ENCODE measurements around the gene PPP2R5A.

The PPP2R5A gene

DNA sequence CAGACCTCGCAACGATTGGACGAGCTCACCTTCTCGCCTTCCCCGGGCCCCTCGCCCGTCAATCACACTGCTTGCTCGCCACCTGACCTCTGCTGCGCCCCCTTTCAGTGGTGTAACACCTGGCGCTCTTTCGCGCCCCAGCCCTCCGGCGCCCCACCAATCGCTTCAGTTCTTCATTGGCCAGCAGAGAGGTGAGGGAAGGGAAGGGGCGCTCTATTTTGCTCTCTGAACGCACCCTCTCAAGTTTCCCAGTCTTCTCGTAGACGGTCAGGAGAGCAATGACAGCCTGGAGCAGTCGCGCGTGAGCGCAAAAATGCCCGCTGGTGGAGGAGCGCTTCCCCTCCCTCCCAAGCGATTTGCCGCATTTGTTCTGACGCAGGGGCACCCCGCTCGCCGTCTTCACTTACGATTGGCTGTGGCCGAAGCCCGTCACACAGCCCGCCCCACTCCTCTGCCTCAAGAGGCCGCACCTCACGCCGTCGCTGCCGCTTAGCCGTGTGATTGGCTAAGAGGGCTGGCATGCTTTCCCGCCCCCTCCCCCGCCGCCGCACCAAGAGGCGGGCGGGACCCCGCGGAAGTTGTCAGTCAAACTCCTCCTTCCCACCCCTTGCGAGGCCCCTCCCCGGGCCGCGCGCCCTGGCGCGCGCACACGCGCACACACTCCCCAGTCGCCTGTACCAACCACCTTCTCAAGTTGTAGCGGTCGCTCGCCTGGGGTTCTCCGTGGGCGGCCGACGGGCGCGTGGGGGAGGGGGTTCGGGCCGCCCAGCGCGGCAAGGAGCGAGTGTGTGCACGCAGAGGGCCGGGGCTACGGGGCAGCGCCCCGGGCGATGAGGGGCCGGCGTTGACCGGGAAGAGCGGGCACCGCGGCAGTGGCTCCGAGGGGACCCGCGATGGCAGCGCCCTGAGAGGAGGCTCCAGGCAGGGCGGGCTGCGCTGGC is at the start of gene PPP2R5A:
TSS of gene PPP2R5A (plus strand) at position 667 of the 941 bp plus-strand sequence. CDS start 701 bp downstream, outside the sequence.
- peak; percentile 97 for DNase-seq (ENCODE audit: low spot score)

DNA sequence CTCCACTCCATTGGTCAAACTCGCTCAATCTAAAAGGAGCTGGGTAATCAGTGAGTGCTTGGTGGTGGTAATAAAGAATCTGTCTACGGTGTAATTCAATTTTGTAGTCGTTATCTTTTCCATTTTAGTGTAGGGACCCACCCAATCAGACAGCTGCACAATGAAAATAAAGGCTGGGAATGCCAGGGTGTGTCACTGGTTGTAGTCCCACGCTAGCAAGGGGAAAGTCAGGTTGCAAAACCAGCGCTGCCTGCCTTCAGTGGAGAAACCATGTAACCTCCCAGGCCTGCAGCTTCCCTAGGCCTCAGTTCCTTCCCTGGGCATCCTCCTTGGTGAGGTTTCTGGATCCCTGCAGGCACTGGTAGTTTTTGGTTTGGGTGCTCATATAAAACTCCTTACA is 49.4 kb upstream of the PPP2R5A start:
- DNase-seq (ENCODE audit: low spot score): no peak

DNA sequence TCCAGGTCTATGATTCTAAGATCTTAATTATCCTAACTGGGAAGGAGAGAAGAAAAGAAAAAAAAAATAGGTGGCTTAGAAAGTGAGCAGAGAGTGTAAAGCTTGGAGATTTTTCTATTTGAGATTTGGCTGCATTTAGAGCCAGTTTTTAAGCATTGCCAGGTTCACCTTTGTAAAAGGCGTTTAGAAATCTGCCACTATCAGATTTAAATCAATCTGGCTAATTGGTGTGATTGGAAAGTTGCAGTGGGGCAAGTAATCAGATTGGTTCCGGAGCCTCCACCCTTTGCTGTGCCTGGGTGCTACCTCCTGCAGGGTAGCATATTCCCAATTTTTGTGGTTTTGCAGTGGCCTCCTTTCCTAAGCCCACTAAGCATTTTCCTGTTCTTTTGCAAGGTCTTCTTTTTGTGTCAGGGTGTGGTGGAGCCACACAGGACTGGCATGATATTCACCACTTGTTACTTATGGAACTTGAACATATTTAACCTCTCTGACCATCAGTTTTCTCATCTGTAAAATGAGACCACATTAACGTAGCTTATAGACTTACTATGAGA is 48.5 kb upstream of the PPP2R5A start:
- DNase-seq (ENCODE audit: low spot score): no peak

DNA sequence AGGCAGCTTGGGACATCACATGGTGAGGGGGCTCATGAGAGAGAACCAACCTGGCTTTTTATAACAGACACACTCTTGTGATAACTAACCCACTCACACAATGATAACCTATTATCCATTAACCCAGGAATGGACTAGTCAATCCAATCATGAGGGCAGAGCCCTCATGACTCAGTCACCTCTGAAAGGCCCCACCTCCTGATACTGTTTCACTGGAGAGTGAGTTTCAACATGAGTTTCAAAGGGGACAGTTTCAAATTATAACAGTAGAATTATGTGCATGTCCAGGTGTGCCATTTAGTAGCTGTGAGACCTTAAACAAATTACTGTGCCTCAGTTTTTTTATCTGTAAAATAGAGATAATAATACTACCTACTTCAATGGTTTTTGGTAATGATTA is 47.6 kb upstream of the PPP2R5A start:
- DNase-seq (ENCODE audit: low spot score): no peak

DNA sequence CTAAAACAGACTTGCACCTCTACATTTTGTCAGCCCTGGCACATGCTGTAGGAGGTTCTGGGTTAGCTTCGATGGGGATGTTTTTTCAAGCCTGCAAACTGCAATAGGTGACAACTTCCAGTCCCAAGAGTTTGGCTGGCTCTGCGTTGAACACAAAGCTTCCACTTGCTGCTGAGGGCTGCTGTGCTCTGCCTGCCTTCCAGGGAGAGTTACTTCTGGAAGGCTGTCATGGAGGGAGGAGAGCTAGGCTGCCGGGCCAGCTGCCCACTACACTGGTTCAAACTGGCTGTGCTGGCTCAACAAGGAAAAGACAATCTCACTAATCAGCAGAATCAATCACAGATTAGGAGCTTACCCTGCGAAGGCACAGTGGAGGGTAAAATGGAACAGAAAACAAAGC is 46.7 kb upstream of the PPP2R5A start:
- DNase-seq (ENCODE audit: low spot score): no peak

DNA sequence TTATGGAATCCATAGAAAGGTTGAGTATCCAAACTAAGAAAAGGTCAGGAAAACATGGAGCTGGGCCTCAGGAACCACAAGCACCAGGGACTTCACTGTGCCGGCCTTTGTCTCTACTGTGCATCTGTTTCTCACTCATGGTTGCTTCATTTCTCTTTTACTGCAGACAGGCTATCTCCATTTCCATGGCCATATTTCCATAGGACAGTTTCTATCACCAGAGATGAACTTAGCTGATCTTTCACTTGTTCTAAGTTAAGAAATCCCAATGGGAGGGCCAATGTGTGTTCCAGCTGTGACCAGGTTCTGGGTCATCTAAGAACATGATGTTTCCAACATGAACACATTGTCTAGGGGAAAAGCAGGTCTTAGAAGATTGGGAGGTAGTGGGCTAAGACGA is 43.7 kb upstream of the PPP2R5A start:
- no peak for DNase-seq (ENCODE audit: low spot score)

DNA sequence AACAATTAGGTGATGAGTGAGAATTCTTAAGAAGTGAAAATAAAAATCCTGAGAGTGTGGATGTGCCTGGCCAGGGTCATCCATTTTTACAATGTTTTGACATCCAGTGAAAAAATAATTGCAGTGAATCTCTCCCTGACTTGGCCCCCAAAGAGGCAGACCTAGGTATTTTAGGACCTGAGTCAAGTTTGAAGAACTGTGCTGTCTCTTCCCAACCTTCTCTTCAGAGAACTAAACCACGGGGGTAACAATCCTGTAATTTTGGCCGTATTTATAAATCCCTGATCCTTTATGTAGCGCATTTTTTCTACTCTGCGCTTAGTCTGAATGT is 43.3 kb upstream of the PPP2R5A start:
- no peak for DNase-seq (ENCODE audit: low spot score)

DNA sequence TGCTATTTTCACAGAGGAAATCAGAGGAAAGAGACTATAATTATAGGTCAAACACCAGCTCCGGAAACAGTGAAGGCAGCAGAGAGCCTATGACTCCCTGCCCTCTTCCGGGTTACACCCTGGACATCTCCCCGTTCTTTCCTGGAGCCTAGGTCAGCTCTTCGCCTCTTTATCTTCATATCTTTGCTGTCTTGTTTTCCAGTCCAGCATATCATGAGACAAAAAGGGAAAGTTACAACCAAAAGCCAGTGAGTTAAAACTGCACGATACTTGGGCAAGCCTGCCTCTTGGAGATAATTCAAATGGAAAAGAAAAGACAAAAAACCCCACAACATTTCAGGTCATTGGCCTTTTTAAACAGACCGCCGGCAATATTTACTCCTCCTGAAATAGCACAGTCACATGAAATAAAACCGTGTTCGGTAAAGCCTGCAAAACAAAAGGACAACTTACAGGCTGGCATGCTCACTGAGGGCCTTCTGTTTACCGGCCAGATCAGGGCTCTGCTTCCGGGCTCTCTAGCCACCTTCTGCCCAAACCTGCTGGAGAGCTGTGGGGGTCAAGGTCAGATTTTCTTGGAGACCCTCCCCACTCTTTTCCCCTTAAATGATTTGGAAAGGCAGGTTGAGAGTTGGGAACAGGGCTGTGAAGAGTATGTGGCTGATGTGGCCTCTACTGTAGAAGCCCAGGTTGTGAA is 42.8 kb upstream of the PPP2R5A start:
- peak; percentile 22 for DNase-seq (ENCODE audit: low spot score)

DNA sequence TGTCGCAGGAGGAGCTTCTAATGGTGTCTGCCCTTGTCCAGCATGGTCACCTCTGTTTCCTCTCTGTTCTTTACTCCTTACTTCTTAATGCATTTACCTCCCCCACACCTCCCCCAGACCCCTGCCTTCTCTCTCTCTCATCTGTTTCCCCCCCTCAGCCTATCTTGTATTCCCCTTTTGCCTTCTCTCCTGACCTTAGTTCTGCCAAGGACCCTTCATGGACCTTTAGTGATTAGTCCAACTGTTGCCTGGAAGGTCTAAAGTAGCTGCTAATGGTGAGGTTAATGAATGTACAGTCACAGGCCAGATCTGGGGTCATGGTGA is 42.3 kb upstream of the PPP2R5A start:
- DNase-seq (ENCODE audit: low spot score): no peak

DNA sequence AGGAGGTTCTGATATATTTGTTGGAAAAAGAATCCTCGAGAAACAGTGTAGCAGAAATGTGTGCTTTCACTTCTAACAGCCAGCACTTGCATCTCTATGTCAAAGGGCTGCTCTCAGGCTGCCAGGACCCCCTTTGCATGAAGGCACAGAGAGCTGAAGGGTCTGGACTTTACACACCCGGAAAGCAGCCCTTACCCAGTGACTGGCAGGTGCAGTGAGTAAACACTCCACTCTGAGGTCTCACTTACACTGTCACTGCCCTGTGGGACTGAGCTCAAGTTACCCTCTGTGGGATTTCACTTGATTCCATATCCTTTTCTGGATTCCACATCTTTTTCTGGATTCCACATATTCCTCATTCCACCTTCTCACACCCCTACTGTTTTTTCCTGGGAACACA is 40.8 kb upstream of the PPP2R5A start:
- DNase-seq (ENCODE audit: low spot score): no peak

DNA sequence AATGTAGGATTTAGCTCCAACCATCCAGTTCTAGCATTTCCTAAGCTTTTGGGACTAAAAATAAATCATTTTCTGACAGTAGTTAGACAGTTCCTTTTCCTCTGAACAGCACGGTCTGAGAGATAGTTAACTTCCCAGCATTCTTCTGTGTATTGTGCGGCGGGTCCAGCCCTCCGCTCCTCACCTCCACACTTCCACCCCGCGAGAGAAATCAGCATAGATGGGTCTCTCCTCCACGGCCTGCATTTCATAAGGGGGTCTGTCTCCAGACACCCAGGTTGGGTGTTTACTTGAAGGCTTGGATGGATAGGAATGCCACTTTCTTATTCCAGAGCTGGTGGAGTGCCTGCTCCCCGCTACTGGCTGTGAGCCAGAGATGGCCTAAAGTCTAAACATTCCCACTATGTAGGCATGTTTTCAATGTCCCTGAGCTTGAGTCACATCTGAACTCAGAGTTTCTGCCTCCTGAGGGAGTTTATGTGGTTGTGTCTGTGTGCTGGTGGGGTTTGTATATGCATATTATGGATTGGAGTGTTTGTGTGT is 38.0 kb upstream of the PPP2R5A start:
- peak; percentile 71 for DNase-seq (ENCODE audit: low spot score)

DNA sequence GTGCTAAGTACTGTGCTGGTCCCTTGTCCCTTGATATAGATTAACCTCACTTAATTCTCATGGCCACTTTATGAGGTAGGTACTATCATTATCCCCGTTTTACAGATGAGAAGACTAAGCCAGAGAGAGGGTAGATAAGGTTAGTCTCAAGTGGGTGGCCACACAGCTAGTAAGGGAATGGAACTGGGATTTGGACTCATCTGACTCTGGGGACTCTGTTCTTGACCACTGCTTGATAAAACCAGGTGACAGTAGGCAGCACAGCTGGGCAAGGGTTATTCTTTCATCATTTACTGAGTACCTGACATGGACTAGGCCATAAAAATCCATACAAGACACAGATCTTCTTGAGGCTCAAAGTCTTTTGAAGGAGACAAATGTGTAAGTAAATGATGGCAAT is 37.2 kb upstream of the PPP2R5A start:
- no peak for DNase-seq (ENCODE audit: low spot score)

DNA sequence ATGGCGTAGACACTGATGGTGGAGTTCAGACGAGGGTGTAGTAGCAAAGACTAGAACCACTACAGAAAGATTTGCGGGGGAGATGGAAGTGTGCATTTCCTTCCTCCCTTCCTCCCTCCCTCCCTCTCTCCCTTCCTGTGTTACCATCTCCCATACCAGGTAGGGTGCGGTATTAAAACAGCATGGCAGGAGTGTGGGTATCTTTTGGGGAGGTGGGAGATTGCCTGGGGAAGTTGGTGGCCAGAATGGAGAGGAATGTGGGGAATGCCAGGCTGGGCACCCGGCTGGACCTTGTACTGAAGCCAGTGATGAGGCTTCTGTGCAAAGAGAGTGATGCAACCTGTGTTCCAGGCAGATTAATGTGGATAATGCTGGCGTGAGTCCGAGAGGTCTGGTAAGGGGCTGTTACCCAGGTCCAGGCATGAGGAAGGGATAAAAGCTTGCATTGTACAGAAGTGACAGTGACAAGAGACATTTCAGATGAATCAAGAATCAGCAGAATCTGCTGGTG is 30.3 kb upstream of the PPP2R5A start:
- DNase-seq (ENCODE audit: low spot score): no peak

DNA sequence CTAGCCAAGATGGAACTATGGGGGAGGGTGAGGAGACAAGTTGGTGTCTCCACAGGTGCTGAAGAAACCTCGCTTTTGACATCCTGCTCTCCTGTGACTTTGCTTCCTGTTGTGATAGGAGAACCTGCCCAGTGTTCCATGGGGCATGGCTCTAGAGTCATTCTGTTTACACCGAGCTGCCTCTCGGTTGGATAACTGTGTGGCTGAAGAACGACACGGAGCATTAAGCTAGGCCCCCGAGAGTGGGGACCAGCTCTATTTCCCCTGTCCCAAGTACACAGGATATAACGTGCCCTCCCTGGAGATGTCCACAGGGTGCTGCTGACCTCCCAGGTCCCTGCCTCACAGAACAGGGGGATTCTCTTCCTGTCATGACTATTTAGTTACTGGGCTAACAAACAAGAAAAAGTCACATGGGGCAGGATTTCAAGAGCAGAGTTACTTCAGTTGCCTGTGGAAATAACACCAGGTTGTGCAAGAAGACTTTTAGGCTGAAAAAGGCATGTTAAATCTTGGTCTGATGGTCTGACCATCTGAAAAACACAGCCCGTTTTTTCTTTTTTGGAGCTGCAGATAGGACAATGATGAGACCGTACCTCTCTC is 29.4 kb upstream of the PPP2R5A start:
- no peak for DNase-seq (ENCODE audit: low spot score)

DNA sequence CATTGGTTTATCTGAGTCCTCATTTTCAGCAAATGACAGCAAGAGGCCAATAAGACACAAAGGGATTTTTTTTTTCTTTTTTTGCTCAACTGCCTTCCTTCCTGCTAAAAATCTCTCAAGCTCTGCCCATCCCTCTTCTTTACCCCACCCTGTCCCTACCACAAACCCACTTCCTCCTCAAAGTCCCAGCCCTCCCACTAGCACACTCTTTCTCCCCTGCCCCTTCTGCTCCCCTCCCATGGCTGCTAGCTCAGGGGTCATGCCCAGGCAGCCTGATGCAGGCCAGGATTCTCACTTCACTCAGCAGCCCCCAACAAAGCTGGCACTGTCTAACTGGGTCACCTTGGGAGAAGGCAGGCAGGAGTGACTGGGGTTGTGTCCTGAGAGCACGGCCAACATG is 28.8 kb upstream of the PPP2R5A start:
- DNase-seq (ENCODE audit: low spot score): no peak

DNA sequence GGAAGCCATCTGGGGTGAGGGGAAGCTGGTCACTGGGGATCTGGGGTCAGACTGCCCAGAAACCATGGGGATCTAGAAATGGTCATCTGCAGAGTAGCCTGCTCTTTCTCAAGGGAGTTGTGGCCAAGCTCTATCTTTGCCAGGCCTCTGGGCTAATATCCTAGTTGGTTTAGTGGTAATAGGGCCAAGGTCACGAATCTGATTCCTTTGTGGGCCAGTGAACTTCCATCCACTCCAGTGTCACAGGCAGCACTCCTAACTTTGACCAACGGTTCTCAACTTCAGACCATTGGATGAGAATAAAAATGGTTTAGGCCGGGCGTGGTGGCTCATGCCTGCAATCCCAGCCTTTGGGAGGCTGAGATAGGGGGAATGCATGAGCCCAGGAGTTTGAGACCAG is 28.1 kb upstream of the PPP2R5A start:
- DNase-seq (ENCODE audit: low spot score): no peak

DNA sequence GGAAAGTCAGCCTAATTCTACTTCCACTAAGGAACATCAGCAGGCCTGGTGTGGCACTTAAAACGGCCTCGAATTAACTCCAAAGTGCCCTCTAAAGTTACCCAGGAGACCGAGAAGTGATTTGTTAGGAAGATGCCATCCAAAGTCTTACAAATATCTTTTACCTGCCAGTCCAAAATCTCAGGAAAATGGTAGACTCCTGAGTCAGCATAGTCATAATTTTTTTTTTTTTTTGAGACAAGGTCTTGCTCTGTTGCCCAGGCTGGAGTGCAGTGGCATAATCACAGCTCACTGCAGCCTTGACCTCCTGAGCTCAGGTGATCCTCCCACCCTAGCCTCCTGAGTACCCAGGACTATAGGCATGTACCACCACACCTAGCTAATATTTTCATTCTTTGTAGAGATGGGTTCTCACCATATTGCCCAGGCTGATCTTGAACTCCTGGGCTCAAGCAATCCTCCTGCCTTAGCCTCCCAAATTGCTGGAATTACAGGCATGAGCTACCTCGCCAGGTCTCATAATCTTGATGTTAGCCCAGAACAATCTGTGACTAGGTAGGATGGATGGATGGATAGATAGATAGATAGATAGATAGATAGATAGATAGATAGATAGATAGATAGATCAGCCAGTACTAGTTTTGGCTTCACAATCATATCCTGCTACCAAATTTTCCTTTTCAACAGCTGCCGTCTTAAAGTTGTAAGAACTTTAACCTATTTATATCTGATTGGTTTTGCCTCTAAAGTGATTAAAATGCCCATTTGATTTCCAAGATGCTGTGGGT is 25.3 kb upstream of the PPP2R5A start:
- DNase-seq (ENCODE audit: low spot score): no peak

DNA sequence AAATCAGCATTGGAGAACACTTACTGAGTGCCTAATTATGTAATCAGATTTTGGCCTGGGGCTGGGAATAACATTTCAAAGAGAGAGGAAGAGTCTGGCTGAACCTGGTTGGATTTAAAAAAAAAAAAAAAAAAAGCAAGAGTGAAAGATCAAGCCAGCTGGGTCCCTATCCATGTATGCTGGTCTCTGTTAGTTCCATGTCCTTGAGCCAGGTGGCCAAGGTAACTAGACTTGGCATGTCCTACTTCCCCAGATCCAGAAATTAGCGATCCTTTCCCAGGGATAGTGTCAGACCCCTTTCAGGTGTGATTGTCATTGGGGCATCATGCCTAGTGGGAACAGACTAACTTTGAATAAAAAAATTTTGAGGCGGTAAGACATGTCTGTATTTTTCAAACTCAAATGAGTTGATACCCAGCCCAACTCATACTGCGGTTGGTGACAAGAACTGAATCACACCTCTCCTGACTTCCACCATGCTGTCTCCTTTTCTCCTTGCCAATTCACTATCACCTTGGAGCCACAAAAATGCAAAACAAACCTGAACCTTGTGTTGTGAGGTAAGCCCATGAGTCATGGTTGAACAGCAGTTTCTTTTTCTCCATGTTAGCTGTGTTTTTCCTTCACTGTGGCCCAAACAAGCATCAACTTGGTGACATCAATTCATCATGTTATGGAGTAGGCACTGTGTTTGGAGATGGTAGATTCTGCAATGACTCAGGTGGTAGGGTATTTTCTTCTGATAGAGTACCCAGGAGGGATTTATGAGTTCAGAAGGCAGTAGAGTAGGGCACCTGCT is 24.5 kb upstream of the PPP2R5A start:
- no peak for DNase-seq (ENCODE audit: low spot score)

DNA sequence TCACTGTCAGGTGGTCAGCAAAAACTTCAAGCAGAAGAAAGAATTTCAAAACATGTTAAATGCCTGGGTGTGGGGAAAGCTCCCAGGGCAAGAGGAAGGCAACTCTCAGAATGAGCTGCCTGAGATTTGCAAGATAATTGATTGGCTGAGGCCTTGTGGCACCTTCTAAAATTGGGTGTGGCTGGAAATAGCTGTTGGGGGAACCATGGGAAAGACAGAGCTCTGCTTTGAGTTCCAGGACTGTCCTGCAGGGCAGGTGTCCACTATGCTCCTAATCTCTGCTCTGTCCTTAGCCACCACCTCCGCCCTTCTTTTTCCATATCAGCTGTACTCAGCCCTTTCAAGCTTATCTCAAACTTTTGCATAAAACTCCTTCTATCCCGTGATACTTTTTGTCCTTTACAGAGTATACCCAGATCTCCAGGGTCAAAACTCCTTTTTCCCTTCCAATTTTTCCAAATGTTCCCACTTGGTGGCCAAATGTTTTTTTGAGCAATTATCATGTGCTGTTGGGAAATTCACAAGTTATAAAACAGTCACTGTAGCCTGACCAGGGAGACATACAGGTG is 23.8 kb upstream of the PPP2R5A start:
- DNase-seq (ENCODE audit: low spot score): no peak

DNA sequence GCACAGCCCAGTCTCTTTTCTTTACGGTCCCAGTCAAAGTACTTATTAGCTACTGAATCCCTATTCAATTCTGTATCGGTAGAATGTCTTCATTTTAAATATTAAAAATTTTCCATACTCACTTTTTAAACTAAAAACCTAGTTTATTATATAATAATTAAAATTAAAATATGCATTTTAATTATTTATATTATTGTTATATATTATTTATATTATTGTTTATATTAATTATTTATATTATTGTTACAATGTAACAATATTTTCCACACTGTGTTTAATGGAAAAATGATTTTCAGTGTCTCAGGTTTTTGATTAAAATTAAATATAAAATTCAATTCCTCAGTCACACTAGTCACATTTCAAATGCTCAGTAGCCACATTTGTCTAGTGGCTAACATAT is 18.2 kb upstream of the PPP2R5A start:
- no peak for DNase-seq (ENCODE audit: low spot score)

Measured in hepatic stellate cell (primary cell).